ENCODE data around the gene ID4.

Gene ID4

DNA sequence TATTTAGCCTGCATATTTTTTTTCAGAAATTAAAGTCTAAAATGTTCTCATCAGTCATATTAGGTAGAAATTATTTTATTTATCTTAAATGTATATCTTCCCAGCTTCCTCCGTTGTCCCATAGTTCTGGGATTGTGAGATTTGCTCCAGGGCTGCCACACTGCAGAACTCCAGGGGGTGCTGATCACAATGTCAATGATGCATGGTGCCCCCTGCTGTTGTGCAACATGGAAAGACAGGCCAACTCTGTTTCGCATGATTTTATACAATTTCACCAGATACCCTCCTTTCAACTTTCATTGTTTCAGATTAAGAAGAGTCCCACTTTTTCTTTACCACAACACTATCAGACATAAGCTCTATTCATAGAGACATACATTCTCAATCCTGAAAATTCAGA lies 35.9 kb downstream of the ID4 start:
- no peak for DNase-seq (ENCODE audit: low spot score)
- TF ChIP-seq, protein P1, sequence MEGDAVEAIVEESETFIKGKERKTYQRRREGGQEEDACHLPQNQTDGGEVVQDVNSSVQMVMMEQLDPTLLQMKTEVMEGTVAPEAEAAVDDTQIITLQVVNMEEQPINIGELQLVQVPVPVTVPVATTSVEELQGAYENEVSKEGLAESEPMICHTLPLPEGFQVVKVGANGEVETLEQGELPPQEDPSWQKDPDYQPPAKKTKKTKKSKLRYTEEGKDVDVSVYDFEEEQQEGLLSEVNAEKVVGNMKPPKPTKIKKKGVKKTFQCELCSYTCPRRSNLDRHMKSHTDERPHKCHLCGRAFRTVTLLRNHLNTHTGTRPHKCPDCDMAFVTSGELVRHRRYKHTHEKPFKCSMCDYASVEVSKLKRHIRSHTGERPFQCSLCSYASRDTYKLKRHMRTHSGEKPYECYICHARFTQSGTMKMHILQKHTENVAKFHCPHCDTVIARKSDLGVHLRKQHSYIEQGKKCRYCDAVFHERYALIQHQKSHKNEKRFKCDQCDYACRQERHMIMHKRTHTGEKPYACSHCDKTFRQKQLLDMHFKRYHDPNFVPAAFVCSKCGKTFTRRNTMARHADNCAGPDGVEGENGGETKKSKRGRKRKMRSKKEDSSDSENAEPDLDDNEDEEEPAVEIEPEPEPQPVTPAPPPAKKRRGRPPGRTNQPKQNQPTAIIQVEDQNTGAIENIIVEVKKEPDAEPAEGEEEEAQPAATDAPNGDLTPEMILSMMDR (IDR thresholded peaks at IDR 0.05; ENCODE audit: extremely low read depth, missing control alignments) = no peak

DNA sequence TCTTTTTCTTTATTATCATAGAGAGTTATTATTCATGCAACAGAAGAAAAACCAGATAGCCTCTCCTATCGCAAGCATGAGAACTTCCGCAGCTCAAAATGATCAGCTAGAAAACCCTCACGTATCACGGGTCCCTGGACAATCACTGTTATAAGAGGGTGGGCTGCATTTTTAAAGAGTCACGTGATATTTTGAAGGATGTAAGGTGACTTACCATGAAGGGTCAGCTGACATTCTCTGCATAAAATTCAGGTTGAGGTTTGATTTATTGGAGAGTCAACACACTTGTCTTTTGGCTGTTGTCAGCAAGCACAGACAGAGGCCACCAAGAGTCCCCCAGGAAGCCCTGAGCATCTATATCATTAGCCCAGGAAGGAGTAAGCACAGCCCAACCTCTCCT lies 39.5 kb downstream of the ID4 start:
- TF ChIP-seq, protein P1 (IDR thresholded peaks at IDR 0.05; ENCODE audit: extremely low read depth, missing control alignments) = no peak
- no peak for DNase-seq (ENCODE audit: low spot score)

DNA sequence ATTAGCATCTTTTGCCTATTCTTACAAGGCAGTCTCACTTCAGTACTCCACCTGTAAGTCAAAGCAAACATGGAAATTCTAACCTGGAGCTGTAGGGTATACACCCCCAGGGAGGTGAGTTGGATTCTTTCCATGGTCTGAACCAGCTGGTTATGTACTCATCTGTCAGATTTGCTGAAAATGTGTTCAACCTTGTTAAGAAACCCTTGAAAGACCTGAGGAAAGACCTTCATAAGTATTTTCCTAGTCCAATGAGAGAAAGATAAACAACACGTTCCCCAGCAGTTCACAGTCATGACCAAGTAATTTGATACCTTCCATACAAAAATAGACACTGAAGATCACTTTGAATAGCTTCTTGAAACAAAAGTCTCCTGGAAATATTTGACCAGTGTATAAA lies 42.5 kb downstream of the ID4 start:
- TF ChIP-seq, protein P1 (IDR thresholded peaks at IDR 0.05; ENCODE audit: extremely low read depth, missing control alignments) = no peak
- DNase-seq (ENCODE audit: low spot score) = no peak

DNA sequence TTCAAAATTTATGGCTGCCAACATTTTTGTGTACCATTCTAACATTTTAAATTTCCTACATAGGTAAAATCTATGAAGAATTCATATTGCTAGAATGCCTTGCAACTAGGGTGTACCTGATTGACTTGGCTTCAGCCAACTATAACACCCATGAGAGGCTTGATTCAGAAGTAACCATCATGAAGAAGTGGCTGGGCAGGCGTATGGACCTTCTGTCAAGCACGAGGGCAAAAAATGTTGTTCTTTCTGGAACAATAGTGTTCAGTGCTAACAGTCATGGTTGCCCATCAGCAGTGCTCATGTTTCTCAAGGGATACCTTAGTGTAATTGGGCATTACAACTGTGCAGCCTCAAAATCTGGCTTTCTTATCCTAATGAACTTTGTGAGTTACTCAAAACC lies 42.9 kb downstream of the ID4 start:
- TF ChIP-seq, protein P1 (IDR thresholded peaks at IDR 0.05; ENCODE audit: extremely low read depth, missing control alignments) = no peak
- no peak for DNase-seq (ENCODE audit: low spot score)

DNA sequence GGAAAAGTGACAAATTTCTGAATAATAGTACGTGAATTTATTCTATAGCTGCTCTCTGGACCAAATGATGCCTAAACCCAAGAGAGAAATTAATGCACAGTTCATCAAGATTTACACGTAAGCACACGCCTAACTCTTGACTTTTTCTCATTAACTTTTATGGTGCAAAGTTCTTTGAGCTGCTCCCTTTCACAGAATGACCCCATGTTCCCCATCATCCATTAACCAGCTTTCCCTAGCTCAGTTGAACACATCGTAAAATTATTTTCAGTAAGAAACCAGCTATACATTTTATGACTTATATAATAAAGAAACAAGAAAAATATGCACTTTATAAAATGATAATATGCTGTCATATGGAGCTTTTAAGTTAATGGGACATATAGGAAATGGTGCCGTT lies 54.3 kb downstream of the ID4 start:
- no peak for DNase-seq (ENCODE audit: low spot score)
- TF ChIP-seq, protein P1 (IDR thresholded peaks at IDR 0.05; ENCODE audit: extremely low read depth, missing control alignments) = no peak

All from GM20000 (cell line).